ENCODE data around the gene UHMK1.
"Not testable (repeated sequence)": the region's sequence is repeated elsewhere in the genome, so short reads cannot be mapped to it uniquely, and the experiment has no call there.

Gene UHMK1

DNA sequence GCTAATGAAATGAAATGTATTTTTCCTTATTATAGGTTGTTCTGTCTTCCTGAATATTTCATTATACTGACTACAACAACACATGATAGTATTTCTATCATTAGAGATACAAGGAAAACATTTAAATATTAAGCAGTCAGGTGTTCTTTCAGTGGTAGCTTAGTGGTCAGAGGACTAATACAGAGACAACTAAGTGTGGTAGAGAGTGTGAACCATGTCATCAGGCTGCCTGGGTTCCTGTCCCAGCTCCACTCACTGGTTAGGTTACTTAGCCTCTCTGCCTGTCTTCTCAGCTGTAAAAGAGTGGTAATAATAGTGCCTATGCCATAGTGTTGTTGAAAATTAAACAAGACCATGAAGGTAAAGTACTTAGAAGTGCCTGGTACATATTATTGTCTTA is 67.8 kb downstream of the UHMK1 start:
- DNase-seq (ENCODE audit: low read depth in 2 of 3, low spot score in 2 of 3): no peak

DNA sequence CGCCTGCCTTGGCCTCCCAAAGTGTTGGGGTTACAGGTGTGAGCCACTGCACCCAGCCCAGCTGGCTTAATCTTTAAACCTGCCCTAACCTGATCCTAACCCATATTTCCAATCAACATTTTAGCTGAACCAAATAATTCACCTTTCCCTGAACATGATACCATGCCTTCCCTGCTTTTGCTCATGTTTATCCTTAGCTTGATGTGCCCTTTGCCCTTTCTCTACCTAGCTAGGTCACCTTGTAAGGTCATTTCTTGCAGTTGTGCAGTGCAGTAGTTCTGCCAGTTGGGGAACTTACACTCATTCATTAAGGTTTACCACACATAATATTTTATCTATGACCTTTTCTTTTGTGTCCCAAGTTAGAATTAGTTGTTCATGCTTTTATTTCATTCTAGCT is 69.3 kb downstream of the UHMK1 start:
- no peak for DNase-seq (ENCODE audit: low read depth in 2 of 3, low spot score in 2 of 3)

DNA sequence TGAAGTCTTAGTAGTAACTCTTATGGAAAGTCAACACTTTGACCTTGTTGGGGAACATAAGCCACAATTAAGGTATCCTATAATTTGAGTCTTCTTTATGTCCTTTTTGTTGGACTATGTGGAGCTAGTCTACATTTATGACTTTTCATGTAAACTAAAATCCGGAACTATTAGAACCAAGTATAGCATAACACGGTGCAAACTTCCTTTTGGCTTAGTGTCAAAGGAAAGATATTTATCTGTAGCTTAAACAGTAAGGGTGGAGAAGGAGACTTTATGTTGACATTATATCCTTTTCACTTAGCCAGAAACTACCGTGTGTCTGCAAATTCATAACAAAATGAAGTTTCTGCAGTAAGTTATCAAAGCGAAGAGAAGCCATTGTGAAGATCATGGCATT is 71.2 kb downstream of the UHMK1 start:
- DNase-seq (ENCODE audit: low read depth in 2 of 3, low spot score in 2 of 3): no peak

DNA sequence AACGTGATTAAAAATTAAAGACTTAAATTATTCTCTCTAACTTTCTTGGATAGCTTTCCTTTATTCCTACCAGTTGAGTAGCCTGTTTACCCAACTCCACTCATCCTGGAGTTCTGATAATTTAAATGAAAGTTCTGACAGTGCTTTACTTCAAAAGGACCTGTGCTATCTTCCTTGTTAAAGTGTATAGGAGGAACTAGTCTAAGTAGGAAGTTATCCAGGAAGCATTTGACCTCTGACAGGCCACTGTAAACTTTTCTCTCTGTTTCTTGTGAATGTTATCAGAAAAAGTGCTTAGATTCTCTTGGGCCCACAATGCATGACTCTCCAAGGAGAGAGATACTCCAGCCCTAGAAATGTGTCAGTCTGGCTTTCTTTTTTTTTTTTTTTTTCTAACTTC is 73.1 kb downstream of the UHMK1 start:
- DNase-seq (ENCODE audit: low read depth in 2 of 3, low spot score in 2 of 3): no peak

DNA sequence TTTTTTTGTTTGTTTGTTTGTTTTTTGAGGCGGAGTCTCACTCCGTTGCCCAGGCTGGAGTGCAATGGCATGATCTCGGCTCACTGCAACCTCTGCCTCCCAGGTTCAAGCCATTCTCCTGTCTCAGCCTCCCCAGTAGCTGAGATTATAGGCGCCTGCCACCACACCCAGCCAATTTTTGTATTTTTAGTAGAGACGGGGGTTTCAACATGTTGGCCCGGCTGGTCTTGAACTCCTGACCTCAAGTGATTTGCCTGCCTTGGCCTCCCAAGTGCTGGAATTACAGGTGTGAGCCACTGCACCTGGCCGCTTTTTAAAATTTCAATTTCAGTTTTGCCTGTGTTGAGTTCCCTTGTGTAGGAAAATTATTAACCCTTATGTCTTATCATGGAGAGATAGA is 73.5 kb downstream of the UHMK1 start:
- not testable (repeated sequence) for DNase-seq (ENCODE audit: low read depth in 2 of 3, low spot score in 2 of 3)

DNA sequence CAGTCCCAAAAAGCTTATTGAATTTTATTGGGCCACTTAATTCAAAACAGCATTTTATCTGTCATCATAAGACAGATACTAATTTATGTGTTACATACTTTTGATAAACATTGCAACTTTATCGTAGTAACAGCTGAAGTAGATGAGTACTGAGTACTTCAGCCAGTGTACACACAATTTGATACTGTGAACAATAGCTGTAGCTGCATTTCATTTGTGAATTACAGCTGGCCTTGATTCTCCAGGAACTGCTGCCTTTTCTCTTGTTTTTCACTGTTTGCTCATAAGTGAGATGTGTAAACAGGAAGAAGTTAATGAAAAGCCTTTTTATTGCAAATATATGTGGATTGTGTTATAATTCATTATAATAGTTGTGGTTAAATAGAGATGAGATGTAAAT is 74.1 kb downstream of the UHMK1 start:
- no peak for DNase-seq (ENCODE audit: low read depth in 2 of 3, low spot score in 2 of 3)

DNA sequence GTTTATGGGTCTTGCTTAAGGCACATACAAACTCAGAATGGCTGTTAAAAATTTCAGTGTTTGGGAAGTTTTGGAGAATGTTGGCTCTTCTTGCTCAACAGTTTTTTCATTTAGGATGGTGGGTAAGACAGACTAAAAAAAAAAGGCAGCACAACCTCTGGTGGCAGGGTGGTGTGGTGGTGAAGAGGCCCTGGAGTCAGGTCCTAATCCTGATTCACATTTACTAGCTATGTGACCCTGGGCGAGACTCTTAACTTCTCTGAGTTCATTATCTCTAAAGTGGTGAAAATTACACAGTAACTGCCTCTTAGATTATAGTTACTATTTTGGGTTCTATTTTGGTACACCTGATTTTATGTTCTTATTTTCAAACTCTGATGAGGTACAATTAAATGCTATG is 75.5 kb downstream of the UHMK1 start:
- DNase-seq (ENCODE audit: low read depth in 2 of 3, low spot score in 2 of 3): no peak

DNA sequence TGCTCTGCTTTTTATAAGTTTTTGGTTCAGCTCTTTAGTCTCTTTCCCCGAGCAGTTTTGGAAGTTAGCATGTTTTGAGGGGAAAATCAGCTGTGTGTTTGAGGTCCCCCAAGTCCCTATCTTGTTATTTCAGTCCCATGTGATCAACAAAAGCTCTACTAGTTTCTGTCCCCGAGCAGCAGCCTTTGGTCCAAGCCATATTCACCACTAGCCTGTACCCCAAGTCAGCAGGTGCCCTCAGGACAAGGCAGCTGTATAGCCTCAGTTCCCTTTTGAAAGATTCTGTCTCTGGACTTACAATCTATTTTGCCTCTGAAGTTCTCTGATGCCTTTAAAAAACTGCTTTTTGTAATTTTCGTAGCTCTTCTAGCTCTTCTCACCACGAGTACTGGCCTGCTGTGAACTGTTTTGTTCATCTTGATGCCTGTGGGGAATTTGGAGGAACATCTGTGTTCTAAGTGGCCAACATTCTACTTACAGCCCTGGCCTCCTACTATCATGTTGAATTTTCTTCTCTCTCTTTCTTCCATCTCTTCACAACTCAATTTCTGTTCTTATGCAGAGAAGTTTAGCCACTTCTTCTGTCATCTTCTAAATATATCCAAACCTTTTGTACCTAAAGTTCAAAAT is 80.6 kb downstream of the UHMK1 start:
- no peak for DNase-seq (ENCODE audit: low read depth in 2 of 3, low spot score in 2 of 3)

DNA sequence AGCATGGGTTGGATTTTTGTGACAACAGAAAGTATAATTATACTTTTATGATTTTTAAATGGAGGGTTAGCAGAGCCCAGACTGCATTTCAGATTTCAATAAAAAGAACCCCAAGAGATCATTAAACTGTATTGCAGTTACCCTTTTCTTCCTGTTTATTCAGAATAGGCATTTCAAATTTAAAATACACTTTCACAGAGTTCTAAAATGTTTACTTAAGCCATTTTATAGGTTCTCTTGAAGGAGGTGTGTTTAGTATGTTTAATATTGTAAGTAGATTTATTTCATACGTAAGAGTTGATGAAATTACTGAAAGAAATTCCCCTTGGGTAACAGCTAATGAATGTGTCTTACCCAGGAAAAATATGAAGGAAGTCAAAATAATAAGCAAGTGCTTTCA is 81.3 kb downstream of the UHMK1 start:
- no peak for DNase-seq (ENCODE audit: low read depth in 2 of 3, low spot score in 2 of 3)
